ENCODE measurements around the gene SV2C.

GRCh38 chr5:76197726-76198125 is 114.5 kb downstream of the SV2C start:
- TF ChIP-seq CTCF (IDR thresholded peaks at IDR 0.05), result no peak
- TF ChIP-seq EZH2 (IDR thresholded peaks at IDR 0.05; ENCODE audit: borderline replicate concordance, insufficient read depth, low read depth, low read length, poor library complexity, severe bottlenecking), result no peak
